ENCODE results near the gene CAPN1. TPM values are rescaled to one million over a fixed set of nuclear protein-coding genes. Genes with fewer than 3 reads are reported as not detected.

CAPN1 gene
- total and polyA plus RNA-seq, 9 of the 15 experiments (the other 6 are each of a cell fraction or from before 2014, with no cell fraction given) = 3.5 to 199 (median 61.6) TPM

- Histone ChIP-seq H3K79me2 (ENCODE audit: control insufficient read depth, insufficient read depth, low read length) (no peaks in the 10 kb centered on the region), H3K27ac (ENCODE audit: extremely low read depth, low read depth, low read length) (no peak overlapping the region), H3K36me3 (ENCODE audit: control insufficient read depth, insufficient read depth, low read length) (no peaks in the 10 kb centered on the region), H4K20me1 (replicated peaks; ENCODE audit: control insufficient read depth, insufficient read depth, low read length) (no peaks in the 10 kb centered on the region), H3K9me3 (replicated peaks; ENCODE audit: control insufficient read depth, insufficient read depth, low read depth, low read length) (no peaks in the 10 kb centered on the region; the same call in 1 of the 2 replicates), H3K4me3 (no peak overlapping the region), H3K4me1 (replicated peaks in 1 of 2; ENCODE audit: control insufficient read depth in 2 of 2, insufficient read depth in 2 of 2, low read length in 2 of 2) (peaks cover 14 to 16% of the 10 kb centered on the region in 2 experiments), H3K9me1 (ENCODE audit: control insufficient read depth, insufficient read depth, low read length) (no peaks in the 10 kb centered on the region), H3K4me2 (ENCODE audit: insufficient read depth, low read length) (no peak overlapping the region), H3K27me3 (ENCODE audit: control insufficient read depth in 2 of 2, insufficient read depth in 2 of 2, low read length in 2 of 2) (no peaks in the 10 kb centered on the region), H2AFZ (ENCODE audit: low read depth, low read length) (no peak overlapping the region), H3K9ac (ENCODE audit: insufficient read depth in 1 of 2, low read depth in 2 of 2, low read length in 2 of 2) (no peak overlapping the region)
- intact Hi-C loops (cut with micrococcal nuclease) = no loop called here
- ChIA-PET POLR2A (interaction anchor here (1.1 to 7.6 kb wide), 2 partner anchors 9 to 12 kb away, joined by 3 to 75 read pairs; partner anchors contain the start of gene SYVN1), CTCF (ENCODE audit: low intra/inter-chr PET ratio) (no interaction called here)
- FAIRE-seq = no peak
- TF ChIP-seq BHLHE40 (IDR thresholded peaks at IDR 0.05; ENCODE audit: low read length) = no peak
- peak; percentile 37 to 85 (median 47) for TF ChIP-seq YY1 (IDR thresholded peaks at IDR 0.05; ENCODE audit: borderline replicate concordance in 1 of 3, control insufficient read depth in 1 of 3, extremely low read depth in 1 of 3, insufficient read depth in 3 of 3, insufficient read length in 1 of 3, insufficient replicate concordance in 2 of 3, low read depth in 1 of 3, low read length in 2 of 3)
- no peak for TF ChIP-seq HDAC1 (IDR thresholded peaks at IDR 0.05)
- TF ChIP-seq ZC3H11A (IDR thresholded peaks at IDR 0.05; ENCODE audit: low read depth, low read length) = peak; percentile 78; the same call in 1 of the 2 replicates
- 0 out of 2 replicates have a peak, but pooled peaks have one; percentile 35 for TF ChIP-seq TRIM28 (IDR thresholded peaks at IDR 0.05)
- TF ChIP-seq ESRRA (IDR thresholded peaks at IDR 0.05; ENCODE audit: borderline replicate concordance, low read depth) = no peak
- in situ Hi-C loops (cut with MboI) = no loop called here
- DNase-seq (ENCODE audit: extremely low read depth in 1 of 4, low spot score in 3 of 4) = no peak
- WGBS (ENCODE audit: insufficient coverage, low coverage, missing lambda C conversion rate) = 42% methylated on average over 2 of the region's 2 CpGs
- ATAC-seq = no peak
- no TSS peak for BruUV-seq (replicated peaks)
Measured at GRCh38 chr11:65147352-65148075, 34.2 kb upstream of the CAPN1 start.

Data from K562 (cell line).